NB4 (cell line): Measurements from ENCODE around the gene LRP1B.
"Not testable (repeated sequence)": the region's sequence is repeated elsewhere in the genome, so short reads cannot be mapped to it uniquely, and the experiment has no call there.

Experiments
- MAX ChIP-seq: IDR thresholded peaks from 2 replicates; pipeline ENCODE4 v1.6.1; 2011; ENCODE audit warnings: low read depth, low read length
- MYC ChIP-seq: IDR thresholded peaks from 2 replicates; pipeline ENCODE4 v1.6.1; 2011; ENCODE audit warnings: low read depth, low read length
- POLR2A ChIP-seq: IDR thresholded peaks from 2 replicates; pipeline ENCODE4 v1.6.1; 2011; ENCODE audit warnings: mild to moderate bottlenecking; ENCODE audit not compliant: insufficient read length; ENCODE audit errors: extremely low read depth
- TF ChIP-seq, protein P1 (sequence below): IDR thresholded peaks from one replicate; pipeline ENCODE4 v1.5.1; 2012; ENCODE audit warnings: low read depth, low read length

GRCh38 chr2:140277344-140277743 is 1853.5 kb downstream of the LRP1B start:
- TF ChIP-seq POLR2A, MAX, MYC: not testable (repeated sequence)
- TF ChIP-seq, protein P1, sequence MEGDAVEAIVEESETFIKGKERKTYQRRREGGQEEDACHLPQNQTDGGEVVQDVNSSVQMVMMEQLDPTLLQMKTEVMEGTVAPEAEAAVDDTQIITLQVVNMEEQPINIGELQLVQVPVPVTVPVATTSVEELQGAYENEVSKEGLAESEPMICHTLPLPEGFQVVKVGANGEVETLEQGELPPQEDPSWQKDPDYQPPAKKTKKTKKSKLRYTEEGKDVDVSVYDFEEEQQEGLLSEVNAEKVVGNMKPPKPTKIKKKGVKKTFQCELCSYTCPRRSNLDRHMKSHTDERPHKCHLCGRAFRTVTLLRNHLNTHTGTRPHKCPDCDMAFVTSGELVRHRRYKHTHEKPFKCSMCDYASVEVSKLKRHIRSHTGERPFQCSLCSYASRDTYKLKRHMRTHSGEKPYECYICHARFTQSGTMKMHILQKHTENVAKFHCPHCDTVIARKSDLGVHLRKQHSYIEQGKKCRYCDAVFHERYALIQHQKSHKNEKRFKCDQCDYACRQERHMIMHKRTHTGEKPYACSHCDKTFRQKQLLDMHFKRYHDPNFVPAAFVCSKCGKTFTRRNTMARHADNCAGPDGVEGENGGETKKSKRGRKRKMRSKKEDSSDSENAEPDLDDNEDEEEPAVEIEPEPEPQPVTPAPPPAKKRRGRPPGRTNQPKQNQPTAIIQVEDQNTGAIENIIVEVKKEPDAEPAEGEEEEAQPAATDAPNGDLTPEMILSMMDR: not testable (repeated sequence)
